HepG2 (cell line): ENCODE measurements around the gene CCDC85A. TPM values are rescaled to one million over a fixed set of nuclear protein-coding genes. Genes with fewer than 3 reads are reported as not detected.
A peak's percentile ranks its signal among the peaks of the same experiment; 100 is the strongest.

Experiments
- ATAC-seq: fragments of 200-7000 bp; cut with Tn5 transposase; 3 replicates; pipeline ENCODE4 v1.9.1; 2020; ENCODE audit warnings: mild to moderate bottlenecking, moderate library complexity
- BruUV-seq: library from RNA; stranded (reverse); fragments of 400-500 nt; replicated peaks from 2 replicates; lab custom pipeline; 2021; lab: Mats Ljungman, UMichigan
- CTCF ChIA-PET: fragments of 300-600 bp; formaldehyde crosslinking; extraction: SDS; loops from one replicate; lab custom pipeline; 2021; ENCODE audit warnings: low total read pairs, inconsistent platforms, low intra/inter-chr PET ratio; lab: Yijun Ruan, JAX
- POLR2A ChIA-PET: fragments of 350-600 bp; sonication (Branson Sonifier 250); formaldehyde crosslinking; loops from one replicate; lab custom pipeline; 2020; ENCODE audit warnings: antibody characterized with exemption, inconsistent platforms; lab: Yijun Ruan, JAX
- DNase-seq: peaks from one replicate; pipeline ENCODE4 v3.0.0-alpha.2; 2015; ENCODE audit warnings: low spot score
- FAIRE-seq: peaks from 3 replicates; lab custom pipeline; 2011; peaks lifted over from hg19 to GRCh38; lab: Jason Lieb, UNC
- H2AFZ ChIP-seq: one replicate; pipeline ENCODE4 v1.6.1; 2011; ENCODE audit warnings: low read length, inconsistent platforms
- H3K27ac ChIP-seq: fragments of 300-600 bp; 3 replicates; pipeline ENCODE4 v1.8.0; 2011; ENCODE audit warnings: mixed run types, mild to moderate bottlenecking, mixed read lengths, low read length, inconsistent platforms; ENCODE audit not compliant: insufficient read depth; ENCODE audit errors: extremely low read length
- H3K27me3 ChIP-seq, 2 experiments: fragments of 200-600 bp in 1 of 2; 2 replicates in 1 of 2; 3 replicates in 1 of 2; pipeline versions ENCODE4 v1.6.0 to v1.8.0; 2011; ENCODE audit warnings: low read length in 2 of 2, mild to moderate bottlenecking in 2 of 2, moderate library complexity in 2 of 2, inconsistent platforms in 1 of 2; ENCODE audit not compliant: insufficient read depth in 2 of 2, control insufficient read depth in 1 of 2
- H3K36me3 ChIP-seq, 2 experiments: fragments of 200-600 bp in 1 of 2; replicated peaks in 1 of 2; 2 replicates in 1 of 2; 3 replicates in 1 of 2; pipeline versions ENCODE4 v1.5.1 to v1.8.0; 2011; ENCODE audit warnings: low read length in 2 of 2, inconsistent platforms in 1 of 2; ENCODE audit not compliant: insufficient read depth in 2 of 2, control insufficient read depth in 1 of 2
- H3K4me1 ChIP-seq: 2 replicates; pipeline ENCODE4 v1.5.1; 2012; ENCODE audit warnings: low read length, inconsistent platforms; ENCODE audit not compliant: insufficient read depth
- H3K4me2 ChIP-seq: 2 replicates; pipeline ENCODE4 v1.6.0; 2011; ENCODE audit warnings: low read depth, low read length, inconsistent platforms
- H3K4me3 ChIP-seq, 3 experiments: fragments of 200-600 bp in 1 of 3; sonication (generic), shearing (Covaris generic) in 1 of 3; replicated peaks in 1 of 3; 2 replicates each; pipeline ENCODE4 v1.5.1; 2011 to 2016; ENCODE audit warnings: low read length in 3 of 3, inconsistent platforms in 2 of 3, low read depth in 2 of 3, mild to moderate bottlenecking in 2 of 3, control low read depth in 1 of 3, mixed read lengths in 1 of 3; ENCODE audit not compliant: insufficient read depth in 1 of 3
- H3K79me2 ChIP-seq: one replicate; pipeline ENCODE4 v1.6.1; 2011; ENCODE audit warnings: low read length, inconsistent platforms; ENCODE audit not compliant: insufficient read depth
- H3K9ac ChIP-seq: 2 replicates; pipeline ENCODE4 v1.6.0; 2011; ENCODE audit warnings: mild to moderate bottlenecking, low read depth, low read length, inconsistent platforms; ENCODE audit not compliant: insufficient read depth
- H3K9me3 ChIP-seq: 2 replicates; pipeline ENCODE4 v1.5.1; 2012; ENCODE audit warnings: mild to moderate bottlenecking, low read length
- H4K20me1 ChIP-seq: 2 replicates; pipeline ENCODE4 v1.6.0; 2011; ENCODE audit warnings: inconsistent platforms, mild to moderate bottlenecking, low read length, moderate library complexity; ENCODE audit not compliant: insufficient read depth
- EZH2 ChIP-seq: conservative IDR thresholded peaks from 2 replicates; pipeline ENCODE4 v1.6.1; 2012; ENCODE audit warnings: mild to moderate bottlenecking, low read depth, low read length, moderate library complexity
- GMEB1 ChIP-seq: sonication (generic); formaldehyde crosslinking; IDR thresholded peaks from 2 replicates; pipeline ENCODE4 v1.5.1; 2020; ENCODE audit warnings: missing genetic modification reagents, mild to moderate bottlenecking, borderline replicate concordance
- HMGA1 ChIP-seq: sonication (generic); formaldehyde crosslinking; conservative IDR thresholded peaks from 2 replicates; pipeline ENCODE4 v1.4.0; 2020; ENCODE audit warnings: missing genetic modification reagents
- HNRNPK ChIP-seq: fragments of 200-400 bp; formaldehyde crosslinking; IDR thresholded peaks from 2 replicates; pipeline ENCODE4 v1.6.1; 2018; ENCODE audit warnings: low read length, low read depth, moderate library complexity, mild to moderate bottlenecking; ENCODE audit not compliant: poor library complexity, severe bottlenecking
- ZNF253 ChIP-seq: sonication (generic); formaldehyde crosslinking; IDR thresholded peaks from 2 replicates; pipeline ENCODE4 v1.8.0; 2022; ENCODE audit warnings: mild to moderate bottlenecking, missing genetic modification reagents, borderline replicate concordance
- ZNF549 ChIP-seq: sonication (generic); formaldehyde crosslinking; IDR thresholded peaks from 2 replicates; pipeline ENCODE4 v1.5.0; 2020; ENCODE audit warnings: missing genetic modification reagents
- WGBS: methylation state at CpG from one replicate; pipeline ENCODE4 v1.1.6; 2017; ENCODE audit warnings: low lambda C conversion rate; 5-methylcytosine and 5-hydroxymethylcytosine counted together
- in situ Hi-C: cut with HindIII; loops from 2 replicates; pipeline ENCODE4 v1.10.0; 2017; ENCODE audit warnings: low pct_unique_long_range_greater_than_20kb; ENCODE audit not compliant: extremely low pct_ligation_motif_present
- intact Hi-C: fragments of 100-400 bp; cut with micrococcal nuclease; formaldehyde crosslinking; loops from one replicate; pipeline ENCODE4 v1.10.0; 2022; ENCODE audit not compliant: unreplicated experiment
- polyA plus RNA-seq, 8 experiments: library from polyadenylated mRNA; depleted of rRNA in 3 of 8; stranded (reverse) in 7 of 8; unstranded in 1 of 8; fragments of >200 nt; fragmentation: Illumina TruSeq in 4 of 8; extraction: Trizol in 4 of 8; gene quantifications; 2 replicates each; pipeline versions ENCODE4 v1.2.1 to v1.2.3, GENCODE V29; 2011 to 2016; ENCODE audit warnings: low read depth in 4 of 8, missing spikeins in 1 of 8, mixed read lengths in 1 of 8; ENCODE audit not compliant: insufficient read depth in 1 of 8
- total RNA-seq, 5 experiments: library from RNA; depleted of rRNA; stranded (reverse); fragments of >200 nt; fragmentation: Illumina TruSeq; extraction: Trizol; gene quantifications; 2 replicates each; pipeline ENCODE4 v1.2.3, GENCODE V29; 2016; ENCODE audit warnings: low read depth in 1 of 5

The CCDC85A gene
- total and polyA plus RNA-seq, 2 of the 13 experiments (the other 11 are each of a cell fraction or from before 2014, with no cell fraction given), result not detected

GRCh38 chr2:56184500-56185011 is 766 bp downstream of the CCDC85A start:
- Histone ChIP-seq H2AFZ (no peak overlapping the region), H3K79me2 (no peaks in the 10 kb centered on the region)

More at GRCh38 chr2:56184500-56185011, 766 bp downstream of the CCDC85A start:
- Histone ChIP-seq H3K4me1 (0 out of 2 replicates have a peak, but pooled peaks cover 5% of the 10 kb centered on the region), H3K9me3 (no peaks in the 10 kb centered on the region), H3K9ac (no peak overlapping the region), H3K36me3 (no peaks in the 10 kb centered on the region), H3K4me2 (peak overlapping the region; percentile 28), H3K27me3 (peaks cover 11 to 48% of the 10 kb centered on the region in 2 experiments), H3K27ac (no peak overlapping the region), H3K4me3 (peak overlapping the region in 1 of 3 experiments; percentile 9; a peak in 1 of 6 replicates), H4K20me1 (no peaks in the 10 kb centered on the region)
- intact Hi-C loops, result loop anchor here (5.0 kb wide), 1 partner anchor 1313 kb away; no protein-coding TSS in a partner anchor
- DNase-seq (no peak), ATAC-seq (peak; percentile 7; the same call in 2 of the 3 replicates), FAIRE-seq (no peak)
- BruUV-seq, result no TSS peak
- WGBS, result 20% methylated on average over 8 of the region's 64 CpGs
- TF ChIP-seq GMEB1 (CRISPR knock-in tag), result no peak
- TF ChIP-seq HNRNPK, result peak; percentile 33
- no peak for TF ChIP-seq ZNF549 (CRISPR knock-in tag)
- 0 out of 2 replicates have a peak, but pooled peaks have one; percentile 12 for TF ChIP-seq EZH2
- TF ChIP-seq HMGA1 (CRISPR knock-in tag), result no peak
- no peak for TF ChIP-seq ZNF253 (CRISPR knock-in tag)
- POLR2A ChIA-PET, result no interaction called here
- CTCF ChIA-PET, result interaction anchor here (1.7 to 2.6 kb wide), 3 partner anchors 565 to 1332 kb away, joined by 11 to 13 read pairs (median 12); no protein-coding TSS in a partner anchor
- in situ Hi-C loops, result loop anchor here (5.0 kb wide), 1 partner anchor 1328 kb away; no protein-coding TSS in a partner anchor
